ENCODE data around the gene HOXB3. TPM values are rescaled to one million over a fixed set of nuclear protein-coding genes. Genes with fewer than 3 reads are reported as not detected.

Gene HOXB3
- total RNA-seq, 1 experiment from 2014 or later, result 151 TPM

DNA sequence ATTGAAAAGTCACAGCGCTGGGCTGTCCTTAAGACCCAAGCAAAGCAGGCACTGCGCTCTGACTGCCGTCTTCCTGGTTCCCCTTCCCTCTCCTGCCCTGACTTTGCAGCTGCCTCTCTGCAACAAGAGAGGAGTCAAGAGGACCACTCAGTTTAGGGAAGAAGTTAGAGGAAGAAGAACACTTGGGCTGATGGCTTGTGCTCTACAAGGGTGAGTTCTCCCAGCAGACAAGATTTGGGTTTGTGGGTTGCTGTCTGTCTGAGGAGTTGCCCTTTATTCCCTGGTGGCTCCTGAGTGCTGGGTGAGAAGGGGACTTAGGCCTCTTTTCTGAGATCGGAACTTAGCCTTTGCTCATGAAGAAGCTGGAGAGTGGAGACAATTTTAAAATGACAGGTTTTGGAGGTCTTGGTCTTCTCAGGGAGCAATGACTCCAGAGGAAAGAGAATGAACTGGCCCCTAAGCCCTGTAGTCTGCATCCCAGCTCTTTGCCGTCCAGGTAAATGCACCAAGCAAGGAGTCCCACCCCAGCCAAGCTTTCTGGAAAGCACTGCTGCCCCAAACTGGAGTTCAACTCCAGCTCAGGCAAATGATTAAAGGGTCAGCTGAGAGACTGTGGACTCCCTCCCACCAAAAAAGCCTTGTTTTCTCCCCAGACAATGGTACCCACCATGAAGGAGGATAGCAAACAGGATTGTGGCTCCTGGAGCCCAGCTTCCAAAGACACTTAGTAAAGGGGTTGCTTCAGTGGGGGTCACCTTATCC, 38.8 kb upstream of the HOXB3 start:
- H3K27me3 Mint-ChIP-seq (ENCODE audit: unreplicated experiment), result peaks cover 25% of the 10 kb centered on the region
- no peak for DNase-seq
- H3K4me3 Mint-ChIP-seq (ENCODE audit: low read depth, unreplicated experiment), result no peak overlapping the region
- peaks cover 63% of the 10 kb centered on the region for H3K36me3 Mint-ChIP-seq (ENCODE audit: insufficient read depth, unreplicated experiment)
- CTCF ChIA-PET, result interaction anchor here (0.6 kb wide), 2 partner anchors 244 to 372 kb away, joined by 3 read pairs; no protein-coding TSS in a partner anchor
- intact Hi-C loops (cut with micrococcal nuclease; ENCODE audit: unreplicated experiment), result no loop called here
- H3K27ac Mint-ChIP-seq (ENCODE audit: unreplicated experiment), result no peak overlapping the region
- peaks cover 15% of the 10 kb centered on the region for H3K4me1 Mint-ChIP-seq (ENCODE audit: low read depth, unreplicated experiment)
- BruUV-seq (replicated peaks), result no TSS peak
- TF ChIP-seq, protein P1, sequence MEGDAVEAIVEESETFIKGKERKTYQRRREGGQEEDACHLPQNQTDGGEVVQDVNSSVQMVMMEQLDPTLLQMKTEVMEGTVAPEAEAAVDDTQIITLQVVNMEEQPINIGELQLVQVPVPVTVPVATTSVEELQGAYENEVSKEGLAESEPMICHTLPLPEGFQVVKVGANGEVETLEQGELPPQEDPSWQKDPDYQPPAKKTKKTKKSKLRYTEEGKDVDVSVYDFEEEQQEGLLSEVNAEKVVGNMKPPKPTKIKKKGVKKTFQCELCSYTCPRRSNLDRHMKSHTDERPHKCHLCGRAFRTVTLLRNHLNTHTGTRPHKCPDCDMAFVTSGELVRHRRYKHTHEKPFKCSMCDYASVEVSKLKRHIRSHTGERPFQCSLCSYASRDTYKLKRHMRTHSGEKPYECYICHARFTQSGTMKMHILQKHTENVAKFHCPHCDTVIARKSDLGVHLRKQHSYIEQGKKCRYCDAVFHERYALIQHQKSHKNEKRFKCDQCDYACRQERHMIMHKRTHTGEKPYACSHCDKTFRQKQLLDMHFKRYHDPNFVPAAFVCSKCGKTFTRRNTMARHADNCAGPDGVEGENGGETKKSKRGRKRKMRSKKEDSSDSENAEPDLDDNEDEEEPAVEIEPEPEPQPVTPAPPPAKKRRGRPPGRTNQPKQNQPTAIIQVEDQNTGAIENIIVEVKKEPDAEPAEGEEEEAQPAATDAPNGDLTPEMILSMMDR (IDR thresholded peaks at IDR 0.05; ENCODE audit: unreplicated experiment), result no peak
- no peaks in the 10 kb centered on the region for H3K9me3 Mint-ChIP-seq (ENCODE audit: low read depth, unreplicated experiment)

DNA sequence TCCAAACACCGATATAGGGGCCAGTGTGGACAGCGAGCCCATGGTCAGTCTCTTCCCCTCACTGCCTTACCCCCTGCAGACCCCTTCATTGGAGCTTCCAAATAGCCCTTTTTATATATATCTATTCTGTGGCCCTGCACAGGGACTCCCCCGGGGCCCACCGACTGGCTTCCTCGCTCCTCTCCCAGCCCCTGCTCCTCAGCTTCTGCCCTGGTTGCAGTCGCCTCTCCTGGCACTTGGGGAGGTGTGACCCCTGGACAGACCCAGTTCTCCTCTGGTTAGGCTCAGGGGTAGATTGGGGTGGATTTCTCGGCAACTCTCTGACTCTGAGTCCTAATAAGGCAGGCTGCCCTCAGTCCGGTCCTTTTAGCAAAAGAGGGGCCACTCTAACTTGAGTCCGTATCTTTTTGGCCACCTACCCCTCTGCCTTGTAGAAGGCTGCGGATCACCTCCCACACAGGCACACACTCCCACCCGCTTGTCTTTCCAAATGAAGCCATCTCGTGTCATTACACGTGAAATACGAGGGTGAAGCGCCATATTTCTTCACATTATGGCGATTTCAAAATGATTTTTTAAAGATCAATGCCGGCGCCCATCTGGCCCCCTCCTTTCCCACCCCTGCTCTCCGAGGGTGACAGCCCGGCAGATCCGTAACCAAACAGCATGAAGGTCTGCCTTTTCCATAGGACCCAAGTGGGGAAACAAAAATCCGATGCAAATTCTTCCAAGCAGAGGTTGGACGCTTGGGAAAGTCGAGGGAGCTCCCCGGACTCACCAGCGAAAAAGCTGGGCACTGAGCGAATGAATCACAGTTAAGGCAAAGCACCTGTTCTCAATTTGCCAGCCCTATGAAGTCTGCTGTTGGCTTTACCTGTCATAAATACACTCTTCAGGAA, 37.8 kb upstream of the HOXB3 start:
- no peaks in the 10 kb centered on the region for H3K9me3 Mint-ChIP-seq (ENCODE audit: low read depth, unreplicated experiment)
- DNase-seq, result no peak
- H3K4me1 Mint-ChIP-seq (ENCODE audit: low read depth, unreplicated experiment), result peaks cover 24% of the 10 kb centered on the region
- peak overlapping the region; percentile 91 for H3K27ac Mint-ChIP-seq (ENCODE audit: unreplicated experiment)
- intact Hi-C loops (cut with micrococcal nuclease; ENCODE audit: unreplicated experiment), result no loop called here
- H3K36me3 Mint-ChIP-seq (ENCODE audit: insufficient read depth, unreplicated experiment), result peaks cover 69% of the 10 kb centered on the region
- BruUV-seq (replicated peaks), result no TSS peak
- CTCF ChIA-PET, result no interaction called here
- peaks cover 34% of the 10 kb centered on the region for H3K27me3 Mint-ChIP-seq (ENCODE audit: unreplicated experiment)
- TF ChIP-seq, protein P1 (IDR thresholded peaks at IDR 0.05; ENCODE audit: unreplicated experiment), result no peak
- H3K4me3 Mint-ChIP-seq (ENCODE audit: low read depth, unreplicated experiment), result peak overlapping the region; percentile 88

DNA sequence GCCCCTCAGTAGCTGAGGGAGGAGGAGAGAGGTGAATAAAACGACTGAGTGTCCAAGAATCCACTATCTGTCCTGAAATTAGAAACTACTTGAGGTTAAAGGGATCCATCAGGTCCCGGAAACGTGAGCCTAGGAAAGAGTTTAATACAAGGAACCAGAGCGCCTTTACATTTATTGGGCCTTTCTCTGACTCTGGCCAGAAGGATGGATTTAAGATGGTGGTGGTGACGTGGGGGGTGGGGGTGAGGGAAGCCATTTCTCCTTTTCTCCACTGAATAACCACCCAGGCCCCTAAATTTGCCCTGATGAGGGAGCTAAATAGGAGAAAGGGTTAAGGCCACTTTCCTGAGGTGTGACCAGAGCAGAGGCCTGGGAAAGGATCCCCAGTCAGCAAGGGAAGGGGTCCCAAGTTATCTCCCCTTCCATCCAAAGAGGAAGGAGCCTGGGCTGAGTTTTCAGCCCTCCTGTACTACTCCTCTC, 37.1 kb upstream of the HOXB3 start:
- no peak for DNase-seq
- Mint-ChIP-seq H3K4me3 (ENCODE audit: low read depth, unreplicated experiment) (peak overlapping the region; percentile 88), H3K4me1 (ENCODE audit: low read depth, unreplicated experiment) (peaks cover 31% of the 10 kb centered on the region), H3K9me3 (ENCODE audit: low read depth, unreplicated experiment) (no peaks in the 10 kb centered on the region), H3K27ac (ENCODE audit: unreplicated experiment) (peak overlapping the region; percentile 91), H3K36me3 (ENCODE audit: insufficient read depth, unreplicated experiment) (peaks cover 69% of the 10 kb centered on the region), H3K27me3 (ENCODE audit: unreplicated experiment) (peaks cover 41% of the 10 kb centered on the region)
- intact Hi-C loops (cut with micrococcal nuclease; ENCODE audit: unreplicated experiment), result no loop called here
- BruUV-seq (replicated peaks), result no TSS peak
- CTCF ChIA-PET, result interaction anchor here (1.2 to 1.5 kb wide), 3 partner anchors 14 to 54 kb away, joined by 3 to 8 read pairs (median 4); no protein-coding TSS in a partner anchor
- TF ChIP-seq, protein P1 (IDR thresholded peaks at IDR 0.05; ENCODE audit: unreplicated experiment), result no peak

DNA sequence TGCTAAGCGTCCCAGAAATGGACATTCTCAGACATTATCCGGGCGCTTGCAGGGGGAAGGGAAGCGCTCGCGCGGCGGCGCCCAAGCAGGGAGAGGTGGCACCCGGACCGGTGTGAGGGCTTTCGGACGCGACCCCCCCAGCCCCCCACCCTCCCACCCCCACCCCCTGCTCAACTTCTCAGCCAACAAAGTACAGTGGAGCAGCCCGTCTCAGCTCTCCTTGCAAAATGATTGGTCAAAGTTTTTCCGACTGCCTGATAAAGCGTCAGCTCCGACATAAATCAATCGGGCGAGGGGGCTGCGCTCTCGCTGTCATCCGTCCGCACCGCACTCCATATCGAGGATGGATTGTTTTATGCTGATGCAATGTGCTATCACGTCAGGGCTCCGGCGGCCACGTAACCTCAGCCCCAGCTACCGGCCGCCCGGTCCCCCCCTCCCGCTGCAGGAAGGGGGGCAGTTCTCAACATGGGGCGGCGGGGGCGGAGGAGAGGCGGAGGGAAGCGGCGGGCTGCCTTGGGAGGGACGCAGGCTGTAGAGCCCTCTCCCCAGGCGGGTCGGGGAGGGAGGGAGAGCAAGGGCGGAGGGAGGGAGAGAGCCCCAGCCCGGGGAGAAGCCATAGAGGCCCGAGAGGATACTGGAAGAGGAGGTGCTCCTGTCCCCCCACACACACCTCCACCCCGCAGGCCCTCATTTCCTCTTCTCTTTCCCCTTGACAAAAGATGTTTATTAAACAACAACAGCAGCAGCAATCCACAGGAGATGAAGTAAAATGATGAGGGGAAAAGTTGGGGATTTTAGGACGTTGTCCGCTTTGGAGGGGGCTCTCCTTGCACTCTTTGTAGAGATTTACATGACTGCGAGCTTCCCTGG, 36.4 kb upstream of the HOXB3 start, which contains the start of gene HOXB9:
HOXB9 (minus strand) TSS at position 114 of the 873 bp plus-strand sequence; CDS start at position 25, 89 bp downstream.
- DNase-seq, result peak; percentile 87
- Mint-ChIP-seq H3K27ac (ENCODE audit: unreplicated experiment) (peak within 1 kb of the TSS; percentile 91), H3K4me1 (ENCODE audit: low read depth, unreplicated experiment) (peaks cover 38% of the 10 kb centered on the region), H3K9me3 (ENCODE audit: low read depth, unreplicated experiment) (no peaks in the 10 kb centered on the region), H3K36me3 (ENCODE audit: insufficient read depth, unreplicated experiment) (peaks cover 75% of the 10 kb centered on the region), H3K27me3 (ENCODE audit: unreplicated experiment) (peaks cover 48% of the 10 kb centered on the region), H3K4me3 (ENCODE audit: low read depth, unreplicated experiment) (peak within 1 kb of the TSS; percentile 88)
- BruUV-seq (replicated peaks), result no TSS peak
- TF ChIP-seq, protein P1 (IDR thresholded peaks at IDR 0.05; ENCODE audit: unreplicated experiment), result no peak
- CTCF ChIA-PET, result interaction anchor here (0.6 to 1.5 kb wide), 7 partner anchors 13 to 361 kb away, joined by 3 to 8 read pairs (median 4); no protein-coding TSS in a partner anchor
- intact Hi-C loops (cut with micrococcal nuclease; ENCODE audit: unreplicated experiment), result no loop called here

Data from Calu3 (cell line).